Esophagus squamous epithelium (tissue), 5 donors: Measurements from ENCODE around the gene ATAD3A. TPM values are rescaled to one million over a fixed set of nuclear protein-coding genes. Genes with fewer than 3 reads are reported as not detected.

Experiments
- DNase-seq: peaks from one replicate; lab custom pipeline; 2025; lab: John Stamatoyannopoulos, UW
- H3K27ac ChIP-seq, 4 donors: fragments of 200-600 bp; sonication (generic); one replicate each; pipeline ENCODE4 v1.5.1; 2016 to 2019; ENCODE audit warnings: mild to moderate bottlenecking in 1 of 4
- H3K27me3 ChIP-seq, 4 donors: fragments of 200-600 bp; sonication (generic); 1 replicate in 3 of 4; 2 replicates in 1 of 4; pipeline versions ENCODE4 v1.5.1 to v1.6.0; 2017 to 2021; ENCODE audit warnings: antibody characterized with exemption in 1 of 4
- H3K36me3 ChIP-seq, 3 donors: fragments of 200-600 bp; sonication (generic); one replicate each; pipeline ENCODE4 v1.5.1; 2016 to 2019
- H3K4me1 ChIP-seq, 3 donors: fragments of 200-600 bp; sonication (generic); one replicate each; pipeline ENCODE4 v1.5.1; 2017 to 2019
- H3K4me3 ChIP-seq, 4 donors: fragments of 200-600 bp; sonication (generic); 1 replicate in 3 of 4; 2 replicates in 1 of 4; pipeline ENCODE4 v1.5.1; 2016 to 2019; ENCODE audit warnings: mild to moderate bottlenecking in 2 of 4, moderate library complexity in 1 of 4
- H3K9me3 ChIP-seq, 3 donors: fragments of 200-600 bp; sonication (generic); one replicate each; pipeline ENCODE4 v1.5.1; 2016 to 2019
- CTCF ChIP-seq, 6 experiments: fragments of 450-650 bp in 4 of 6; fragments of 200-600 bp in 2 of 6; sonication (generic) in 2 of 6; IDR thresholded peaks; one replicate each; pipeline ENCODE4 v1.5.1; 2016 to 2019; ENCODE audit warnings: antibody characterized with exemption in 6 of 6, mild to moderate bottlenecking in 4 of 6, moderate library complexity in 4 of 6
- POLR2A ChIP-seq, 4 donors: fragments of 450-650 bp; IDR thresholded peaks; one replicate each; pipeline ENCODE4 v1.6.1; 2017; ENCODE audit warnings: antibody characterized with exemption in 4 of 4, mild to moderate bottlenecking in 4 of 4, moderate library complexity in 3 of 4
- WGBS, 2 donors: methylation state at CpG; one replicate each; pipeline ENCODE4 v1.1.5; 2018; 5-methylcytosine and 5-hydroxymethylcytosine counted together
- intact Hi-C: fragments of 100-400 bp; cut with DNase I; formaldehyde crosslinking; loops from one replicate; pipeline ENCODE4 v1.15.0; 2022
- total RNA-seq, 4 donors: library from RNA; depleted of rRNA; stranded (reverse); fragments of >200 nt; gene quantifications; one replicate each; pipeline ENCODE4 v1.1.0, GENCODE V29; 2016
- donor health status: DM: yes; HTN: yes; CAD: no.

ATAD3A gene
- total RNA-seq, 4 donors from 2014 or later: 27.0 to 53.8 (median 32.6) TPM

- no peaks in the 10 kb centered on the region for H3K27me3 ChIP-seq
- peaks cover 5 to 26% (median 7%) of the 10 kb centered on the region in 3 donors for H3K4me1 ChIP-seq
- no peak for DNase-seq
- H3K4me3 ChIP-seq: no peak overlapping the region
- H3K27ac ChIP-seq: no peak overlapping the region
- H3K9me3 ChIP-seq: no peaks in the 10 kb centered on the region
- intact Hi-C loops: no loop called here
- TF ChIP-seq CTCF (IDR thresholded peaks at IDR 0.05): no peak
- TF ChIP-seq POLR2A (IDR thresholded peaks at IDR 0.05): no peak
- peaks cover 0 to 21% (median 0%) of the 10 kb centered on the region in 3 donors for H3K36me3 ChIP-seq
- 82% methylated on average over 9 of the region's 10 CpGs; no CpG with 5 or more reads in 1 of the 2 donors for WGBS, 2 donors
These were observed 40.3 kb downstream of the ATAD3A start for GRCh38 chr1:1552263-1552639.

- intact Hi-C loops: no loop called here
- Histone ChIP-seq H3K27me3 (no peaks in the 10 kb centered on the region), H3K4me3 (no peak overlapping the region), H3K4me1 (peaks cover 5 to 40% (median 7%) of the 10 kb centered on the region in 3 donors), H3K36me3 (peaks cover 0 to 5% (median 0%) of the 10 kb centered on the region in 3 donors), H3K9me3 (no peaks in the 10 kb centered on the region), H3K27ac (peak overlapping the region in 2 of 4 donors; percentile 34 to 54)
- 81 to 88% methylated on average over 17 to 26 of the region's 35 CpGs for WGBS, 2 donors
- no peak for DNase-seq
- TF ChIP-seq POLR2A (IDR thresholded peaks at IDR 0.05): no peak
- TF ChIP-seq CTCF (IDR thresholded peaks at IDR 0.05): no peak
These were observed 42.0 kb downstream of the ATAD3A start for GRCh38 chr1:1553821-1554494.

GRCh38 chr1:1554550-1554925 is 42.6 kb downstream of the ATAD3A start:
- Histone ChIP-seq H3K4me1 (peaks cover 5 to 43% (median 7%) of the 10 kb centered on the region in 3 donors), H3K27ac (peak overlapping the region in 3 of 4 donors; percentile 18 to 54 (median 34)), H3K27me3 (no peaks in the 10 kb centered on the region), H3K4me3 (no peak overlapping the region), H3K9me3 (no peaks in the 10 kb centered on the region), H3K36me3 (peaks cover 0 to 5% (median 0%) of the 10 kb centered on the region in 3 donors)
- intact Hi-C loops: no loop called here
- DNase-seq: no peak
- TF ChIP-seq POLR2A (IDR thresholded peaks at IDR 0.05): no peak
- TF ChIP-seq CTCF (IDR thresholded peaks at IDR 0.05): no peak
- 60 to 71% methylated on average over 4 to 5 of the region's 13 CpGs for WGBS, 2 donors

DNA sequence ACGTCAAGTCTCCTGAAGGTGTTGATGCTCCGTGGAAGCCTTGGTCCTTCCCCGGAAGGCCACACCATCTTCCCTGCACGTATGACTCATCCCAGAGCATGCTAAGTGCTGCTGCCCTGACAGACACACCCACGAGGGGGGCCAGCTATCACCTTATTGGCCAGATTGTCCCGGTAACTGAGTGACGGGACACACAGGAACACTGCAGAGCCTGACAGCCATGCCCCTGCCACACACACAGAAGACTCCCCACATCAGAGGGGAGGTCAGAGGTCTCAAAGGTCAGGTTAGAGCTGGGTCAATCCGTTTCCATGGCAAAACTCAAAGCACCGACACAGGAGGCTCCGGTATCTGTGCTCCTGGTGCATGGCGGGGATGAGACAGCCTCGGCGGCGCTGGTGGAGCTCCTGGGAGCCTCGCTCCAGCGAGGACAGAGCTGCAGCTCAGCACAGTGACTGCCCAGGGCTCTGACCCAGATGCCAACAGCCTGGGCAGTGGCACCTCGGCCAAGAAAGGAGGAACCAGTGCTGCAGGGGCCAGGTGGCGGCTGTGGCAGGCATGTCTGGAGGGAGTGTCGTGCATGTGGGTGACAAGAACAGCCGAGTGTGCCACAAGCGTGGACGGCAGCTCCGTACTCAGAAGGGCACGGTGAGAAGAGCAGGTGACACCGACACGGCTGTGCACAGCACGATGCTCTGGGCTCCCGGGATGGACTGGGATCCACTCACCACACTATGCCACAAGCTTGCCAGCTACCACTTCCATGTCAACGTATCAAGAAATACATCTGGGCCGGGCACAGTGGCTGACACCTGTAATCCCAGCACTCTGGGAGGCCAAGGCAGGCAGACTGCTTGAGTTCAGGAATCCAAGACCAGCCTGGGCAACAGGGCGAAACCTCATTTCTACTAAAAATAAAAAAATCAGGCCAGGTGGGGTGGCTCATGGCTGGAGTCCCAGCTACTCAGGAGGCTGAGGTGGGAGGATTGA is 43.3 kb downstream of the ATAD3A start:
- no peak for TF ChIP-seq POLR2A (IDR thresholded peaks at IDR 0.05)
- no peak for TF ChIP-seq CTCF (IDR thresholded peaks at IDR 0.05)
- H3K4me1 ChIP-seq: peaks cover 5 to 49% (median 7%) of the 10 kb centered on the region in 3 donors
- H3K27me3 ChIP-seq: no peaks in the 10 kb centered on the region
- intact Hi-C loops: no loop called here
- H3K9me3 ChIP-seq: no peaks in the 10 kb centered on the region
- H3K27ac ChIP-seq: peak overlapping the region in 3 of 4 donors; percentile 18 to 54 (median 34)
- peaks cover 0 to 10% (median 0%) of the 10 kb centered on the region in 3 donors for H3K36me3 ChIP-seq
- no peak for DNase-seq
- WGBS, 2 donors: 51 to 94% methylated on average over 3 to 5 of the region's 31 CpGs
- no peak overlapping the region for H3K4me3 ChIP-seq
